ENCODE results near the gene CHCHD3. TPM values are rescaled to one million over a fixed set of nuclear protein-coding genes. Genes with fewer than 3 reads are reported as not detected.
A peak's percentile ranks its signal among the peaks of the same experiment; 100 is the strongest.

The CHCHD3 gene
- total and polyA plus RNA-seq, 9 of the 15 experiments (the other 6 are each of a cell fraction or from before 2014, with no cell fraction given) = 66.2 to 279 (median 204) TPM

GRCh38 chr7:133081599-133082389 is at the start of gene CHCHD3 (continued):
- TF ChIP-seq ZHX1 (conservative IDR thresholded peaks at IDR 0.05; ENCODE audit: low read length) (0 out of 2 replicates have a peak, but pooled peaks have one; percentile 42), IRF9 (tag; IDR thresholded peaks at IDR 0.05) (no peak), ARID4B (CRISPR knock-in tag; IDR thresholded peaks at IDR 0.05) (peak; percentile 94), FOXO4 (CRISPR knock-in tag; IDR thresholded peaks at IDR 0.05) (peak; percentile 58; the same call in 1 of the 2 replicates), ZNF23 (CRISPR knock-in tag; IDR thresholded peaks at IDR 0.05) (no peak), ZNF644 (tag; IDR thresholded peaks at IDR 0.05; ENCODE audit: low read depth) (peak; percentile 86; the same call in 1 of the 2 replicates), ZNF41 (CRISPR knock-in tag; conservative IDR thresholded peaks at IDR 0.05) (no peak), TGIF2 (CRISPR knock-in tag; IDR thresholded peaks at IDR 0.05) (no peak; the same call in 1 of the 2 replicates), SIRT6 (IDR thresholded peaks at IDR 0.05; ENCODE audit: low read depth, low read length) (no peak), RBM22 (IDR thresholded peaks at IDR 0.05; ENCODE audit: low read depth, low read length, poor library complexity, severe bottlenecking) (peak; percentile 98), HOXB6 (CRISPR knock-in tag; IDR thresholded peaks at IDR 0.05; ENCODE audit: borderline replicate concordance) (no peak), ZKSCAN1 (IDR thresholded peaks at IDR 0.05; ENCODE audit: low read depth, low read length) (no peak)
- TF ChIP-seq, protein P1, sequence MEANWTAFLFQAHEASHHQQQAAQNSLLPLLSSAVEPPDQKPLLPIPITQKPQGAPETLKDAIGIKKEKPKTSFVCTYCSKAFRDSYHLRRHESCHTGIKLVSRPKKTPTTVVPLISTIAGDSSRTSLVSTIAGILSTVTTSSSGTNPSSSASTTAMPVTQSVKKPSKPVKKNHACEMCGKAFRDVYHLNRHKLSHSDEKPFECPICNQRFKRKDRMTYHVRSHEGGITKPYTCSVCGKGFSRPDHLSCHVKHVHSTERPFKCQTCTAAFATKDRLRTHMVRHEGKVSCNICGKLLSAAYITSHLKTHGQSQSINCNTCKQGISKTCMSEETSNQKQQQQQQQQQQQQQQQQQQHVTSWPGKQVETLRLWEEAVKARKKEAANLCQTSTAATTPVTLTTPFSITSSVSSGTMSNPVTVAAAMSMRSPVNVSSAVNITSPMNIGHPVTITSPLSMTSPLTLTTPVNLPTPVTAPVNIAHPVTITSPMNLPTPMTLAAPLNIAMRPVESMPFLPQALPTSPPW (CRISPR knock-in tag; IDR thresholded peaks at IDR 0.05) = peak; percentile 62; the same call in 1 of the 2 replicates
- TF ChIP-seq, protein P2, sequence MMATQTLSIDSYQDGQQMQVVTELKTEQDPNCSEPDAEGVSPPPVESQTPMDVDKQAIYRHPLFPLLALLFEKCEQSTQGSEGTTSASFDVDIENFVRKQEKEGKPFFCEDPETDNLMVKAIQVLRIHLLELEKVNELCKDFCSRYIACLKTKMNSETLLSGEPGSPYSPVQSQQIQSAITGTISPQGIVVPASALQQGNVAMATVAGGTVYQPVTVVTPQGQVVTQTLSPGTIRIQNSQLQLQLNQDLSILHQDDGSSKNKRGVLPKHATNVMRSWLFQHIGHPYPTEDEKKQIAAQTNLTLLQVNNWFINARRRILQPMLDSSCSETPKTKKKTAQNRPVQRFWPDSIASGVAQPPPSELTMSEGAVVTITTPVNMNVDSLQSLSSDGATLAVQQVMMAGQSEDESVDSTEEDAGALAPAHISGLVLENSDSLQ (IDR thresholded peaks at IDR 0.05) = peak; percentile 99

All from K562 (cell line).